Right lung (tissue), 5 donors: ENCODE measurements around the gene SPATA12. TPM values are rescaled to one million over a fixed set of nuclear protein-coding genes. Genes with fewer than 3 reads are reported as not detected.

Experiments used
- DNase-seq, 2 donors: peaks; one replicate each; pipeline ENCODE4 v3.0.0-alpha.2; 2013
- polyA plus RNA-seq, 5 donors: library from polyadenylated mRNA; unstranded; fragments of 120-200 nt; gene quantifications; one replicate each; pipeline versions ENCODE4 v1.2.1 to v1.2.3, GENCODE V29; 2013; ENCODE audit warnings: inconsistent platforms in 1 of 5, low replicate concordance in 1 of 5; ENCODE audit not compliant: insufficient read length in 5 of 5, insufficient read depth in 1 of 5

SPATA12 gene
- polyA plus RNA-seq, 5 donors: not detected

GRCh38 chr3:57116501-57116900 lies 56.0 kb downstream of the SPATA12 start:
- no peak for DNase-seq

- no peak for DNase-seq
Measured at GRCh38 chr3:57118254-57118653, 57.8 kb downstream of the SPATA12 start.

- DNase-seq: no peak
Measured at GRCh38 chr3:57120040-57120439, 59.6 kb downstream of the SPATA12 start.

GRCh38 chr3:57120451-57121174 lies 60.1 kb downstream of the SPATA12 start:
- peak in 1 of 2 donors; percentile 40 for DNase-seq

Other genes starting within 250 kb of the SPATA12 start
- 10 to 100 TPM in 4 of 5 donors, 1 to 10 TPM in 1; 9.3 to 12.2 (median 10.9) TPM for gene IL17RD, start 104.7 kb downstream of the SPATA12 start, polyA plus RNA-seq
- gene HESX1, start 139.3 kb downstream of the SPATA12 start, polyA plus RNA-seq: 1 to 10 TPM; 3.3 to 4.9 (median 3.9) TPM
- gene APPL1, start 167.1 kb downstream of the SPATA12 start, polyA plus RNA-seq: 10 to 100 TPM; 31.2 to 51.0 (median 47.9) TPM
- gene ASB14, start 232.0 kb downstream of the SPATA12 start, polyA plus RNA-seq: 1 to 10 TPM in 4 of 5 donors, under 1 TPM in 1; 0.96 to 2.0 (median 1.9) TPM